ENCODE data around the gene BCL7A.

BCL7A gene

DNA sequence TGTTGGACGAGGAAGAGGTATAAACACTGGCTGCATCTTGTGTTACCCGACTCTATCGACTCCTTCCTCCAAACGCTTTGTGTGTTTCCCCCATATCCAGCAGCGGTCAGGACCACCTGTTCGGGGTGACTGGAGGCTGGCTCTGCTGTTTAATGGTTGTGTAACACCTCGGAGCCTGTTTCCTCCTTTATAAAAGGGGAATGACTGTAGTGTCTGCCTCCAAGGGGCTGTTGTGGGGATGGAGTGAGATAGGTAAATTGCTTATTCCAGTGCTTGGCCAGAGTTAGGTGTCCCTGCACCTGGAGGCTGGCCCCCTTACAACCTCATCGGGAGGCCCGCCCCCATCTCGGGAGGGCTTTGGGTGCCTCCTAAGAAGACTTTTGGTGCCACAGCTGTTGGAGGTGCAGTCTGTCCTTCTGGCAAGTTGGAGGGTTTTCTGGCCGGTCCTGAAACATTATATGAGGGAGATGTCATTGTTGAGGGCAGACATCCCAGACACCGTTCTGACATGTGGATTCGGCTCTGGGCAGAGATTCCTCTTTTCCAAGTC lies 57.9 kb downstream of the BCL7A start:
- DNase-seq = peak in 1 of 5 experiments; percentile 15

DNA sequence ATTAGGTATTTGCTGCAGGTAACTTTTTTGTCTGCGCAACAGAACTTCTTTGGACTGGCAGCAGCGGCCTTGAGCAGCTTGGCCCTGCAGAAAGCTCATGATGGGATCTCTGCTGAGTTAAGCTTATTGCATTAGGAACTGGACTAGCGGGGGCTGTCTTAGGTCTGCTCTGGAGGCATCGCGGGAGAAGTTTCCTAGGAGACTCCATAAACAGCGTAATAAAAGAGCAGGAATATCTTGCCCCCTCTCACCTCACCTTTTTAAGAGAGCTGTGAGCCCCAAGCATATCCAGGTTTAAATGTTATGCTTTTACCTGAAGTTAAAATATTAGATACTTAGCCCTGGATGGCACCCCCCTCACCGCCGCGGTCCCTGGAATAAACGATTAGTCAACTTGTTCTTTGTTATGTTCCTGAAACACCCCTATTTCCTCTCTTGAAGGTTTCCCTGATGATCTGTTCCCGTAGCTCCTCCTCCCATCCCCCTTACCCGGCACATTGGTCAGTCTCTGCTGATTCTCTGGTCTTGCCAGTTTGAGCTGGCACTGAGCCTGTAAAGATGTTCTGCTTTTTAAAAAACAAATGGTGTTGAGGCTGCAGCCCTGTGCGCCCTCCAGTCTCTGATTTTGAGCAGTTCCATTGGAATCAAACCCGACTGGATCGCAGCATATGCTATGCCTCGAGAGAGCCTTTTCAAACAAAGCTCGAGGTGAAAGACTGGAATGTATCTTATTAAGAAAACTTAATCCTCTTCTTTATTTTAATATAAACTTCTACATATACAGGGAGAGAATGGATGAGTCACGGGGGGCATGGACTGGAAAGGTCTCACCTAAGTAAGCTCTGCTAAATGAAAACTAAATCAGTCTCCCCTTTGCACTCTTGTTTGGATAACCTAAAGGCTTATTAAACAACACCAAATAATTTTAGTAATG lies 58.7 kb downstream of the BCL7A start:
- DNase-seq = no peak

DNA sequence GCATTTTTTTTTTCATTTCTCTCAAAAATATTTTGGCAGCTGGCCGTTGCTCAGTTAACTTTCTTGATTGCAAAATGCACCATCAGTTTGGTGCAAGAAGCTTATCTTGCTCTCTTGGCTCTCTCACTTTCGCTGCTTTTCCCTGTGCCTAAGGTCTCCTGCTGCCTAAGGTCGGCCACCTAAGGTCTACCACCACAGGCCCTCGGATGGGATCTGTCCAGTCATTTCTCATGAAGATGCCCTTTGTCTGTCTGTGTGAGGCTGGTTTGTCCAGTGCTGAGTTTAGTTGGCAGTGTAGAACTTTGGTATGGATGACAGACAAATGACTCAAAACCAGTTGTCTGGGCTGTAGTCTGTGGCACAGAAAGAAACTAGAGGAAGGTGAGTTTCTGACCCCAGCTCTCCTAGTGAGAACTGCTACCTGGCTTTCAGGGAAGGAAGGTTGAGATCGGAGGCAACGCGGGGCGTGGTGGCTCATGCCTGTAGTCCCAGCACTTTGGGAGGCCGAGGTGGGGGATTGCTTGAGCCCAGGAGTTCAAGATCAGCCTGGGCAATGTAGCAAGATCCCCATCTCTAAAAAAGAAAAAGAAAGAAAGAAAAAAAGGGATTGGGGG lies 59.5 kb downstream of the BCL7A start:
- DNase-seq = peak in 1 of 5 experiments; percentile 45

DNA sequence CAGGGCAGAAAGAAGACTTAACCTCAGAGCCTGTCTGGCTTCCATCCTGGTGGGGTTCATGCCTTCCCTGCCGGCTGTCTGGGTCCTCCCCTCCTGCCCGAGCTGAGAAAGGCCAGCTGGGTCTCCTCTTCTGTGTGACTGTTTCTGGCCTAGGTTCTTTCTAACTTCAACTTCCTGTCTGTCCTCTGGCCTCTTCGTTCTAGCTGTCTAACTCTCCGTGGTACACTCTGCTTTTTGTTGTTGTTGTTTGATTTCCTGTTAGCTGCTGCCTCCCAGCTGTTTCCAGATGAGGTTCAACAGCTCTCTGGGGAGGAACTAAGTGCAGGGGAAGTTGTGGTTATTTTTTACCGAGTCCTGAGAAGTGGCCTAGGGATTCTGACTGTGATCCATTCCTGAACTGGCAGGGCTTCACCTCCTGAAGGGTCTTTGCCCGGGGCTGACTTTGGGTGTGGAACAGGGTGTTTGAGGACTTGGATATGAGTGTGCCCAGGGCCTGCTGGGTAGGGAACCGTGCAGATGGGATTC lies 60.1 kb downstream of the BCL7A start:
- peak in 2 of 5 experiments; percentile 59 to 84 for DNase-seq

DNA sequence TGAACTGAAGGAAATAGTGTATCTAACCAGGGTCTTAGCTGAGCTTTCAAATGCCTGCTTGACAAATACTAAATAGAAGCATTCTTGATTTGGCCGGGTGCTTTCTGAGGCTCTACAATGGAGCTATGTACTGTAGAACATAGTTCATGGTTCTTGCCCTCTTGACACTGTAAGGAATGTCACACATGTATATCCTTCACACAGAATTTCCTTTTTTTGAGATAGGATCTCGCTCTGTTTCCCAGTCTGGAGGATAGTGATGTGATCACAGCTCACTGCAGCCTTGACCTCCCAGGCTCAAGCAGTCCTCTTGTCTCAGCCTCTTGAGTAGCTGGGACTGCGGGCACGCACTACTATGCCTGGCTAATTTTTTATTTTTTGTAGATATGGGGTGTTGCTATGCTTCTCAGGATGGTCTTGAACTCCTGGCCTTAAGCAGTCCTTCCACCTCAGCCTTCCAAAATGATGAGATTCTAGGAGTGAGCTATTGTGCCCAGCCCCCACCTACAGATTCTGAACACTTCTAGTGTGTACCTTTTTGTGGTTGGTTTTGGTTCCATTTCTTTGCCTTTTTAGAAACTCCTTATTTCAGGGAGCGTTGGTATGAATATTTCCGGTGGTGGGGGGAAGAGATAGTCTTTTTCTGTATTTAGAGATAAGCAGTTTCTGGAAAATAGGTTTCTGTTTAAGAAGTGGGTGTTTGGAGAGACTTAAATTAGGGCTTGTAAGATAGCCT lies 61.1 kb downstream of the BCL7A start:
- DNase-seq = no peak

DNA sequence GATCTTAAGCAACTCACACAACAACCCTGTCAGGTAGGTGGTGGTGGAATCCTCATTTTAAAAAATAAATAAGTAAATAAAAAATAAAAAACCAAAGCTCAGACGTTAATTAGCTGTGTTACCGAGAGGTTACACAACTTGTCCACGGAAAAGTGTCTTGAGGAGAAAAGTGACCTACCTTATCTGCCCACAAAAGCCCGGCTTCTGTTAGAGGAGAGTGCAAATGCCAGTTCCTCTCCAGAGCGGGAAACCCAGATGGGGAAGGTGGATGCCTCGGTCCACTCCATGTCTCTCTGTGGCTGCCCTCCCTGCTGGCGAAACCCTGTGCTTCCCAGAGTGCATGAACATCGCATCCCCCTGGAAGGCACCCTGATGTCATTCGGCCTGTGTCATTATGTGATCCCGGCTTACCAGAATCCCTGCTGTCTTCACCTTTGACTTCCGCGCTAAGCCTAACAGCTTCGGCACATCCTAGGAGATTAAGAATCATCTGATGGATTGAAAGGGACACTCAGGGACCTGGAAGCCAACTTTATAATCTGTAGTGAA lies 63.2 kb downstream of the BCL7A start:
- no peak for DNase-seq

DNA sequence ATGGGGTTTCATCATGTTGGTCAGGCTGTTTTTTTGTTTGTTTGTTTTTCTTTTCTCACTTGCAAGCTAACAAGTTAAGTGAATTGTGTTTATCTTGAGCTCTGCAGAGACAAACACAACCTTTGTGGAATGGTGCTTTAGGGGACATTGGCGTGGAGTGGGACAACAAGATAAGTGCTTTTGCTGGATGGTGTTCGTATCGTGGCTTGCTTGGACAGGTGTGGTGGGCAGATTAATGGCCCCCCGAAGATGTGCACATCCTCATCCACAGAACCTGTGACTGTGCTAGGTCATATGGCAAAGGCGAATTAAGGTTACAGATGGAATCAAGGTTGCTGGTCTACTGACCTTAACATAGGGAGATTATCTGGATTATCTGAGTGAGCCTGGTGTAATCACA lies 63.9 kb downstream of the BCL7A start:
- no peak for DNase-seq

DNA sequence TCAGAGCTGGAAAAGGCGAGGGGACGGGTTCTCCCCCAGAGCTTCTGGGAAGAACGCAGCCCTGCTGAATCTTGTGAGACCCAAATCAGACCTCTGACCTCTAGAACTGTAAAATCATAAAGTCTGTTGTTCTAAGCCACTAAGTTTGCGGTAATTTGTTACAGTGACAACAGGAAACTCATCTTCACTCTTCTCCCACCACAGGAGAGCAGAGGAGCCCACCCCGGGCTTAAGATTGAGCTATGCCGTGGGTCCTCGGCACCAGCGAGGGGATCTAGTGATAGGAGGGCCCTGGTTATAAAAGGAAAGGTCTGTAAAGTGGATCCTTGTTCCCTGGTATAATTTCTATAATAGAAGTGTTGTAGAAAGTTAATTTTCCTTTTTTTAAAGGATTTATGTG lies 64.4 kb downstream of the BCL7A start:
- no peak for DNase-seq

DNA sequence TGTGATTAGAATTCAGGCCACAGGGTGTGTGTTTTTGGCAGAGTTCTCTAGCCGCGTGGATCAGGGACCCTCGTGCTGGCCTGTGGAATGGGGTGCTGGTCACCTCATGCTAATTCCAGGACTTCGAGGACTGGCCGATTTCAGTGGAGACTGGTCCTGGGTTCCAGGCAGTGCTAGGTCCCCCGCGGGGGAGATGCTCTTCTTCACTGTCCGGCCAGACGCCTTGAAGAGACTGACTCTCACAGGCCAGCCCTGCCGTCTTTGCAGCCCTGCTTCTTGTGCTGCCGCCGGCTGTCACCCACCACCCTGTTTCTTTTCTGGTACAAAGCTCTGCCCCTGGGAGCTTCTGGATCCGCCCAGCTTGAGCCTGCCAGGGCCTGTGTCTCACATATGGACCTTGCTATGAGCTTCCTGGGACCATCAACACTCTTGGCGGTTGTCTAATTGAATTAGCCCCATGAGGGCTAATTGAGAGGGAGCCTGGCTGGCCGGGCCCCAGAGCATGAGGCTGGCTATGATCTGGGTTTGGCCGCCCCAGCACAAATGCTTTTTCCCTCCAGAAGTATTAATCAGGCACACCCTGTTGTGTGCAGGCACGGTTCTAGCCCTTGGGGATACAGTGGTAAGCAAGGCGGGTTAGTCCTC lies 65.1 kb downstream of the BCL7A start:
- no peak for DNase-seq

DNA sequence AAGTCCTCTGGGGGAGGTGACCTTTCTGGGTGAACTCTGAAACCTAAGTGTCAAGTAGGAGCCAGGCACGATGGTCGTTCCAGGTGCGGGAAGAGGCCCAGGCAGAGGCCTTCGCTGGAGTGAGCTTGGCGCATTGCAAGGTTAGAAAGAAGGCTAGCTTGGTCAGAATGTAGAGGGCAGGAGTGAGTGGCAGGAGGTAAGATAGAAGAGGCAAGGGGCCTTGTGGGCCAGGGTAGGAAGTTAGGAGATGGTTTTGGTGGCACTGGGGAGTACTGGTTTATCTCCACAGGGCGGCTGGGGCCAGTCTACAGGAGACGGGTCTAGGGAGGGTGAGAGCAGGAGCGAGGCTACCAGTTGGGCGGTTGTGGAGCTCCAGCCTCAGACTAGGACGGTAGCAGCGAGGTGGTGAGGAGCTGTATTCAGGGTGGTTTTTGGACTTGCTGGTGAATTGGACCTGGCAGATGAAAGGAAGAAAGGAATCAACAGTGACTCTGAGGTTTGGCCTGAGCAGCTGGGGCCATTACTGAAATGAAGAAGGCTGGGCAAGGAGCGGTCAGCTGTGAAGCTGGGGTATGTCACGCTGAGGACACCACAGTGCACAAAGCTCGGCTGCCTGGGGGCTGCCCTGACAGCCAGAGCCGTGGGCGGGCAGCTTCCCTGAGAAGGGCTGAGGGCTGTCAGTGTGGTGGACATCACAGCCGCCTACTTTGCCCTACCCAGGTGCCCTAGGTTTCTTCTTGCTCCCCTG lies 65.9 kb downstream of the BCL7A start:
- DNase-seq = no peak

DNA sequence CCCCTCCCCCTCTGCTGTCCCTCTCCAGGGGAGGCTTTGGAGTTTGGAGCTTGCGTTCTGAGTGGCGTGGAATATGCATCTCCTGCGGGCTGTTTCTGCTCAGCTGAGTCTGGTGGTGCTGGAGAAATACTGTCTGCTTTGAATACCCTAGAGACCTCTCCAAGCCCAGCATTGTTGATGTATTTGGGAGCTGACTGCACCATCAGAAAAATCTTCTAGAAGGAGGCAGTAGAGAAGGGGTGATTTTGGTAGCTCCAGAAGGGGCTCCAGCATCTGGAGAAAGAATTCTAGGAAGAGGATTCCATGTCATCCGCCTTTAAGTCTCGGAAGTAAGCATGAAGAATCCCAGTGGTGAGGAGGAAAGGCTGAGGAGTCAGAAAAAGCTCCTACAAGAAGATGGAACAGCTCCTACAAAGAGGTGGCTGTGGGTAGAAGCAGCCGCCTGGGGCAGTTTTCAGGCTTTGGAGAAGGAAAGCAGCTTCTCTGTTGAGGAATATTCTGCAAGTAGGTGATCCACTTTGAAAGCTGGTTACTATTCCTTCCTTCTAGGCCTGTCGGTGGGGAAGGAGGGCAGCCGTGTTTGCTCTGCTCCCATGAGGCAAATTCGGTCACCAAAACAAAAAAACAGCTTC lies 66.6 kb downstream of the BCL7A start:
- DNase-seq = no peak

DNA sequence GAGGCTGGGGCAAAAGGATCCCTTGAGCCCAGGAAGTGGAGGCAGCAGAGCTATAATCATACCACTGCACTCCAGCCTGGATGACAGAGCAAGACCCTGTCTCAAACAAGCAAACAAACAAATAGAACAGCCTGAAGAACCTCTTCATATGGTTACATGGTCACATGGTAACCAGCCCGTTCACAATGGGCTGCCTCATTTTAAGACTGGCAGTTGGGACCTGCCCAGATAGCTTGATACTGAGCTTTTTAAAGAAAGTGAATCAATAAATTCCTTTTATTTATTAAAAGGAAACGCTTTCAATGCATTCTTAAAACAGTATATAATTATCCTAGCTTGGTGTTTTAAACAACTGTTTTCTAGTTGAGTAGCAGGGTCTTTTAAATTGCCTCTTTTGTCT lies 67.4 kb downstream of the BCL7A start:
- DNase-seq = no peak

DNA sequence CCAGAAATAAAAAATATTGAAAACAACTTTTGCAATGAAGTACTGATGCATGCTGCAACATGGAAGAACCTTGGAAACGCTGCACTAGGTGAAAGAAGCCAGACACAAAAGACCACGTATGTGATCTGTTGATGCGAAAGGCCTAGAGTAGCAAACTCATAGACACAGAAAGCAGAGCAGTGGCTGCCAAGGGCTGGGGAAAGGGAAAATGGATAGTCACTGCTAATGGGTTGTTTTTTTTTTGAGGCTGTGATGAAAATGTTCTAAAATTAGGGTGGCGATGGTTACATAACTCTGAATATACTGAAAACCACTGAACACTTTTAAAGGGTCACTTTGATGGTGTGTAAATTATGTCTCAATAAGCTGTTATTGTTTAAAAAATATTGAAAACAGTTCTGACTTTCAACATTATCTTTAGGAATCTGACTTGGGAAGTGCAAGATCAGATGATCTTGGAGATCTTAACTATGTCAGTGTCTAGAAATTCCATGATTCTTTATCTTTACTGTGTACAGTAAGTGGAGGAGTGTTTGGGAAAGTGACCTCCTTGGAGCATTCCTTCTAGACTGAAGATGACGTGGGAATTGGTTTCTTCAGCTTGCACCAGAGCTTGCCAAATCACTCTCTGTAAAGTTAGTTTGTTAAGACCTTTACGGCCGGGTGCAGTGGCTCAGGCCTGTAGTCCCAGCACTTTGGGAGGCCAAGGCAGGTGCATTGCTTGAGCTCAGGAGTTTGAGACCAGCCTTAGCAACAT lies 69.3 kb downstream of the BCL7A start:
- no peak for DNase-seq

DNA sequence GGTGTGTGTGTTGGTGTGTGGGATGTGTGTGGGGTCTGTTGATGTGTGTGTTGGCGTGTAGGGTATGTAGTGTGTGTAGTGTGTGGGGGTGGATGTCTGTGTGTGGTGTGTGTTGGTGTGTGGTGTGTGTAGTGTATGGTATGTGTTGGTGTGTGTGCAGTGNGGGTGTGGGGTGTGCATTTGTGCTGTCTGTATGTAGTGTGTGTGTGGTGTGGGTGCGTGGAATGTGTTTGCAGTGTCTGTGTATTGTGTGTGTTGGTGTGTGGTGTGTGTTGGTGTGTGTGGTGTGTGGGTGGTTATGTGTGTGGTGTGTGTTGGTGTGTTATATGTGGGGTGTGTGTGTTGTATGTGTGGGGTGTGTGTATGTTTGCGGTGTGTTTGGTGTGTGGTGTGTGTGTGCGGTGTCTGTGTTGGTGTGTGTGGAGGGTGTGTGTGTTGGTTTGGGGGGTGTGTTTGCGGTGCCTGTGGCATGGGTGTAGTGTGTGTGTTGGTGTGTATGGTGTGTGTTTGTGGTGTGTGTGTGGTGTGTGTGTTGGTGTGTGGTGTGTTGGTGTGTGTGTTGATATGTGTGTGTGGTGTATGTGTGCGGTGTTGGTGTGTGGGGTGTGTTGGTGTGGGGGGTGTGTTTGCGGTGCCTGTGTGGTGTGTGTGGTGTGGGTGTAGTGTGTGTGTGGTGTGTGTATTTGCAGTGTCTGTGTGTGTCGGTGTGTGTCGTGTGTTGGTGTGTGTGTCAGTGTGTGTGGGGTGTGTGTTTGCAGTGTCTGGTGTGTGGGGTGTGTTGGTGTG lies 71.6 kb downstream of the BCL7A start:
- no peak for DNase-seq

DNA sequence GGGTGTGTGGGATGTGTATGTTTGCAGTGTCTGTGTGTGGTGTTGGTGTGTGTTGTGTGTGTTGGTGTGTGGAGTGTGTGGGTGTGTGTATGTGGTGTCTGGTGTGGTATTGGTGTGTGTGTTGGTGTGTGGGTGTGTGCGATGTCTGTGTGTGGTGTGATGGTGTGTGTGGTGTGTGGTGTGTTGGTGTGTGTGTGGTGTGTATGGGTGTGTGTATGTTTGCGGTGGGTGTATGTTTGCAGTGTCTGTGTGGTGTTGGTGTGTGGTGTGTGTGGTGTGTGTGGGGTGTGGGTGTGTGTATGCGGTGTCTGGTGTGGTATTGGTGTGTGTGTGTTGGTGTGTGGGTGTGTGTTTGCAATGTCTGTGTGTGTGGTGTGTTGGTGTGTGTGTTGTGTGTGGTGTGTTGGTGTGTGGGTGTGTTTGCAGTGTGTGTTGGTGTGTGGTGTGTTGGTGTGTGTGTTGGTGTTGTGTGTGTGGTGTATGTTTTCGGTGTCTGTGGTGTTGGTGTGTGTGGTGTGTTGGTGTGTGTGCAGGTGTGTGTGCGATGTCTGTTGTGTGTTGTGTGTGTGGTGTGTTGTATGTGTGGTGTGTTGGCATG lies 72.6 kb downstream of the BCL7A start:
- peak in 1 of 5 experiments; percentile 29 for DNase-seq

DNA sequence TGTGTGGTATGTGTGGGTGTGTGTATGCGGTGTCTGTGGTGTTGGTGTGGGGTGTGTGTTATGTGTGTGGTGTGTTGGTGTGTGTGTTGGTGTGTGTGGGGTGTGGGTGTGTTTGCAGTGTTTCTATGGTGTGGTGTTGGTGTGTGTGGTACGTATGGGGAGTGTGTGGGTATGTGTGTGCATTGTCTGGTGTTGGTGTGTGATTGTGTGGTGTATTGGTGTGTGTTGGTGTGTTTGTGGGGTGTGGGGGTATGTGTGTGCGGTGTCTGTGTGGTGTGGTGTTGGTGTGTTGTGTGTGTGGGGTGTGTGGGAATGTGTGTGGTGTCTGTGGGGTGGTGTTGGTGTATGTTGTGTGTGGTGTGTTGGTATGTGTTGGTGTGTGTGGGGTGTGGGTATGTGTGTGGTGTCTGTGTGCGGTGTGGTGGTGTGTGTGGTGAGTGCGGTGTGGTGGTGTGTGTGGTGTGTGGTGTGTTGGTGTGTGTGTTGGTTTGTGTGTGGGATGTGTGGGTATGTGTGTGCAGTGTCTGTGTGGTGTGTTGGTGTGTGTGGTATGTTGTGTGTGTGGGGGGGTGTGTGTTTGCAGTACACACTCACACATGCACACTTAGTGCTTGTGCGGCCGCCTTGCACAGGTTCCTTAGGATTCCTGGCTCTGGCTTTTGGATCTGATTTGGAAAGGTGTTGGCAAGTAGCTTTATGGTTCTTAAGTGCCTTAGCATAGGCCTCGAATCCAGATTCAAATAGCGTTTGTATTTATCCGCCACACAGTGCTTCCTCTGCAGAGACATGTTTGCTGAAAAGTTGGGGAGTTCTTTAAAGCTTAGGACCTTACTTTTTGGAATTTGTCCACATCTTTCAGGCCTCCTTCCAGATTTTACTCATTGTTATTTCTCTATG lies 73.3 kb downstream of the BCL7A start:
- peak in 1 of 5 experiments; percentile 50 for DNase-seq

DNA sequence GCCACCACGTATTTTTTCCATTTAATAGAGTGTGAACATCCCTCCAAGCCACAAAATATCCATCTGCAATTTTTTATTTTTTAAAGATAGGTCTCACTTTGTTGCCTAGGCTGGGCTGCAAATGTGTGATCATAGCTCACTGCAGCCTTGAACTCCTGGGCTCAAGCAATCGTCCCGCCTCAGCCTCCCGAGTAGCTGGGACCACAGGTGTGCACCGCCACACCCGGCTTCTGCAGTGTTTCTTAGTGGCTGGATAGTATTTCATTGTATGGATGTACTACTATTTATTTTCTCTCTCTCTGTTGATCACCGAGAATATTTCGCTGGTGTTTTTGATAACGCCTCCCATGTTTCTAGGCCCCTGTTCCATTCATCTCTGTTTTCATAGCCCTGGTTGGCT lies 74.3 kb downstream of the BCL7A start:
- DNase-seq = no peak
